GM12878 (cell line): Measurements from ENCODE around the gene IRX6. TPM values are rescaled to one million over a fixed set of nuclear protein-coding genes. Genes with fewer than 3 reads are reported as not detected.

Experiments used
- ATAC-seq: fragments of 200-7000 bp; cut with Tn5 transposase; 3 replicates; pipeline ENCODE4 v1.9.1; 2020; ENCODE audit warnings: mild to moderate bottlenecking, moderate library complexity
- BruUV-seq: library from RNA; stranded (reverse); fragments of 400-500 nt; replicated peaks from 2 replicates; lab custom pipeline; 2021; lab: Mats Ljungman, UMichigan
- CTCF ChIA-PET: fragments of 300-600 bp; sonication (Branson Sonifier 250); formaldehyde crosslinking; extraction: SDS; loops from one replicate; lab custom pipeline; 2021; ENCODE audit warnings: inconsistent platforms; lab: Yijun Ruan, JAX
- POLR2A ChIA-PET: fragments of 350-600 bp; formaldehyde crosslinking; extraction: SDS; loops from one replicate; lab custom pipeline; 2021; ENCODE audit warnings: inconsistent platforms; lab: Charles Lee
- RAD21 ChIA-PET: fragments of 300-600 bp; sonication (Branson Sonifier 250); formaldehyde crosslinking; loops from one replicate; lab custom pipeline; 2023; ENCODE audit warnings: antibody characterized with exemption; ENCODE audit not compliant: unreplicated experiment; lab: Charles Lee
- SMC1A ChIA-PET: fragments of 300-600 bp; sonication (Branson Sonifier 250); formaldehyde crosslinking; loops from one replicate; lab custom pipeline; 2023; ENCODE audit not compliant: unreplicated experiment, uncharacterized antibody; lab: Charles Lee
- DNase-seq: peaks from one replicate; pipeline ENCODE4 v3.0.0-alpha.2; 2011; ENCODE audit warnings: low read depth, low spot score
- FAIRE-seq: peaks from 3 replicates; lab custom pipeline; 2011; peaks lifted over from hg19 to GRCh38; lab: Jason Lieb, UNC
- H2AFZ ChIP-seq: 2 replicates; pipeline ENCODE4 v1.6.0; 2011; ENCODE audit warnings: low read depth, low read length, control low read depth; ENCODE audit not compliant: control insufficient read depth
- H3K27ac ChIP-seq: 2 replicates; pipeline ENCODE4 v1.5.1; 2011; ENCODE audit warnings: control low read depth; ENCODE audit not compliant: control insufficient read depth, insufficient read depth
- H3K27me3 ChIP-seq, 2 experiments: replicated peaks in 1 of 2; 2 replicates each; pipeline versions ENCODE4 v1.6.0 to v1.6.1; 2011; ENCODE audit warnings: low read length in 1 of 2; ENCODE audit not compliant: control insufficient read depth in 2 of 2, insufficient read depth in 2 of 2
- H3K36me3 ChIP-seq, 2 experiments: 2 replicates each; pipeline ENCODE4 v1.5.1; 2011; ENCODE audit warnings: low read length in 1 of 2; ENCODE audit not compliant: control insufficient read depth in 2 of 2, insufficient read depth in 2 of 2
- H3K4me1 ChIP-seq: 2 replicates; pipeline ENCODE4 v1.6.1; 2011; ENCODE audit warnings: mild to moderate bottlenecking, low read length, moderate library complexity, mixed read lengths; ENCODE audit not compliant: control insufficient read depth, insufficient read depth
- H3K4me2 ChIP-seq: 2 replicates; pipeline ENCODE4 v1.6.0; 2011; ENCODE audit warnings: control low read depth; ENCODE audit not compliant: control insufficient read depth, insufficient read depth
- H3K4me3 ChIP-seq: fragments of 200-600 bp; sonication (generic); 2 replicates; pipeline ENCODE4 v1.5.1; 2016
- H3K79me2 ChIP-seq: 2 replicates; pipeline ENCODE4 v1.6.0; 2011; ENCODE audit warnings: low read length; ENCODE audit not compliant: control insufficient read depth, insufficient read depth
- H3K9ac ChIP-seq: 2 replicates; pipeline ENCODE4 v1.8.0; 2011; ENCODE audit warnings: low read length, control low read depth, mixed read lengths; ENCODE audit not compliant: control insufficient read depth, insufficient read depth
- H3K9me3 ChIP-seq: replicated peaks from 3 replicates; pipeline ENCODE4 v1.5.1; 2011; ENCODE audit warnings: mild to moderate bottlenecking, low read length; ENCODE audit not compliant: control insufficient read depth, insufficient read depth
- H4K20me1 ChIP-seq: 2 replicates; pipeline ENCODE4 v1.6.0; 2011; ENCODE audit not compliant: control insufficient read depth, insufficient read depth
- CBX5 ChIP-seq: sonication (generic); IDR thresholded peaks from 2 replicates; pipeline ENCODE4 v1.6.1; 2016; ENCODE audit warnings: low read depth, moderate library complexity, mild to moderate bottlenecking, inconsistent platforms
- ESRRA ChIP-seq: IDR thresholded peaks from 2 replicates; pipeline ENCODE4 v1.6.1; 2012; ENCODE audit warnings: mild to moderate bottlenecking, low read length, improper control_type of control experiment
- KDM1A ChIP-seq: fragments of 200-600 bp; sonication (generic); IDR thresholded peaks from 2 replicates; pipeline ENCODE4 v1.6.1; 2016; ENCODE audit warnings: borderline replicate concordance
- MYC ChIP-seq: IDR thresholded peaks from 2 replicates; pipeline ENCODE4 v1.6.1; 2011; ENCODE audit warnings: mild to moderate bottlenecking, low read length, moderate library complexity, inconsistent platforms; ENCODE audit not compliant: insufficient read depth, insufficient replicate concordance, insufficient read length, severe bottlenecking
- SMAD1 ChIP-seq: fragments of 450-650 bp; IDR thresholded peaks from 2 replicates; pipeline ENCODE4 v1.6.1; 2018; ENCODE audit warnings: mild to moderate bottlenecking, low read depth; ENCODE audit not compliant: partially characterized antibody
- SUZ12 ChIP-seq: fragments of 200-600 bp; sonication (generic); IDR thresholded peaks from one replicate; pipeline ENCODE4 v1.6.1; 2018; ENCODE audit warnings: antibody characterized with exemption, mild to moderate bottlenecking; ENCODE audit not compliant: unreplicated experiment
- TARDBP ChIP-seq: IDR thresholded peaks from 2 replicates; pipeline ENCODE4 v1.6.1; 2016; ENCODE audit warnings: borderline replicate concordance
- WRNIP1 ChIP-seq: IDR thresholded peaks from 2 replicates; pipeline ENCODE4 v1.6.1; 2011; ENCODE audit warnings: low read depth, low read length, improper control_type of control experiment, borderline replicate concordance
- ZSCAN29 ChIP-seq: fragments of 450-650 bp; IDR thresholded peaks from 2 replicates; pipeline ENCODE4 v1.6.1; 2017; ENCODE audit warnings: mild to moderate bottlenecking, moderate library complexity
- WGBS: methylation state at CpG from one replicate; pipeline ENCODE4 v1.1.6; 2016; ENCODE audit warnings: low lambda C conversion rate; ENCODE audit not compliant: insufficient replicate concordance, insufficient coverage; ENCODE audit errors: missing lambda C conversion rate; 5-methylcytosine and 5-hydroxymethylcytosine counted together
- in situ Hi-C: fragments of 300-500 bp; cut with MboI; formaldehyde crosslinking; loops from 9 replicates; pipeline ENCODE4 v1.14.3; 2018; ENCODE audit warnings: mixed read lengths
- intact Hi-C: fragments of 100-400 bp; cut with micrococcal nuclease; formaldehyde crosslinking; loops from one replicate; pipeline ENCODE4 v1.14.2; 2022; ENCODE audit not compliant: unreplicated experiment
- polyA plus RNA-seq, 11 experiments: library from polyadenylated mRNA; depleted of rRNA in 4 of 11; unstranded in 6 of 11; stranded (reverse) in 5 of 11; fragments of >200 nt; fragmentation: Nextera tagmentation in 4 of 11; fragmentation: Illumina TruSeq in 1 of 11; extraction: Ambion mirVana in 4 of 11; extraction: Trizol in 1 of 11; gene quantifications; 1 replicate in 1 of 11; 2 replicates in 10 of 11; pipeline versions ENCODE4 v1.2.1 to v1.2.3, GENCODE V29; 2011 to 2016; ENCODE audit warnings: inconsistent platforms in 2 of 11, missing spikeins in 2 of 11, low read depth in 1 of 11
- total RNA-seq, 4 experiments: library from RNA; depleted of rRNA in 3 of 4; stranded (reverse); fragments of >200 nt in 3 of 4; fragmentation: Illumina TruSeq in 1 of 4; extraction: Trizol in 1 of 4; gene quantifications; 2 replicates each; pipeline versions ENCODE4 v1.2.1 to v1.2.3, GENCODE V29; 2013 to 2021
- TF ChIP-seq, protein P1 (sequence below): fragments of 450-650 bp; formaldehyde crosslinking; IDR thresholded peaks from 2 replicates; pipeline ENCODE4 v1.4.0; 2022; ENCODE audit warnings: mild to moderate bottlenecking, moderate library complexity

The IRX6 gene
- total and polyA plus RNA-seq, 10 of the 15 experiments (the other 5 are each of a cell fraction or from before 2014, with no cell fraction given) = not detected

DNA sequence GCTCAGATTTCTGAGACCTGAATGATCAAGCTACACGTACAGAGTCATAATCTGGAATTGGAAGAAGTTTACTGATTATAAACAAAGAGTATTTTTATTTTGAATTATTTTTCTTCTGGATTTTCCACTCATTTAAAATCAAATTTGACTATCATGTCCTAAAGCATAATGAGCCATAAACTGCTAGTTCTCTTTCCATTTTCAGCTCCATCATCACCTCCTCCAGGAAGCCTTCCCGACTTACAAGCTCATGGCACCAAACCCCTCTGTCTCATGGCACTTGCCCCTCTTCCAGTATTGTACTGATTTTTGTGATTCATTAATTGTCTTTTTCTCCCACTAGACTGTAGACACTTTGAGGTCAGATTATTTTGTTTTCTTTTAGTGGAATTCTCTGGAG lies 35.9 kb downstream of the IRX6 start:
- H3K9ac ChIP-seq = no peak overlapping the region
- WGBS = 31% methylated on average over 2 of the region's 2 CpGs
- intact Hi-C loops = no loop called here
- H3K9me3 ChIP-seq = no peaks in the 10 kb centered on the region
- no peak for DNase-seq
- ChIA-PET POLR2A (no interaction called here), SMC1A (interaction anchor here (1.3 kb wide), 1 partner anchor 14 kb away, joined by 3 read pairs; no protein-coding TSS in a partner anchor), RAD21 (no interaction called here), CTCF (interaction anchor here (0.6 to 1.7 kb wide), 3 partner anchors 26 to 1734 kb away, joined by 3 to 4 read pairs (median 3); no protein-coding TSS in a partner anchor)
- H3K4me3 ChIP-seq = no peak overlapping the region
- no peak overlapping the region for H3K27ac ChIP-seq
- BruUV-seq = no TSS peak
- no peaks in the 10 kb centered on the region for H3K27me3 ChIP-seq
- no peak overlapping the region for H2AFZ ChIP-seq
- H3K4me1 ChIP-seq = no peaks in the 10 kb centered on the region
- H3K36me3 ChIP-seq = no peaks in the 10 kb centered on the region
- H3K4me2 ChIP-seq = no peak overlapping the region
- no peak for FAIRE-seq
- no peak for ATAC-seq
- H3K79me2 ChIP-seq = no peaks in the 10 kb centered on the region
- no peaks in the 10 kb centered on the region for H4K20me1 ChIP-seq
- in situ Hi-C loops = no loop called here
- TF ChIP-seq ZSCAN29 = no peak
- no peak for TF ChIP-seq KDM1A
- TF ChIP-seq, protein P1, sequence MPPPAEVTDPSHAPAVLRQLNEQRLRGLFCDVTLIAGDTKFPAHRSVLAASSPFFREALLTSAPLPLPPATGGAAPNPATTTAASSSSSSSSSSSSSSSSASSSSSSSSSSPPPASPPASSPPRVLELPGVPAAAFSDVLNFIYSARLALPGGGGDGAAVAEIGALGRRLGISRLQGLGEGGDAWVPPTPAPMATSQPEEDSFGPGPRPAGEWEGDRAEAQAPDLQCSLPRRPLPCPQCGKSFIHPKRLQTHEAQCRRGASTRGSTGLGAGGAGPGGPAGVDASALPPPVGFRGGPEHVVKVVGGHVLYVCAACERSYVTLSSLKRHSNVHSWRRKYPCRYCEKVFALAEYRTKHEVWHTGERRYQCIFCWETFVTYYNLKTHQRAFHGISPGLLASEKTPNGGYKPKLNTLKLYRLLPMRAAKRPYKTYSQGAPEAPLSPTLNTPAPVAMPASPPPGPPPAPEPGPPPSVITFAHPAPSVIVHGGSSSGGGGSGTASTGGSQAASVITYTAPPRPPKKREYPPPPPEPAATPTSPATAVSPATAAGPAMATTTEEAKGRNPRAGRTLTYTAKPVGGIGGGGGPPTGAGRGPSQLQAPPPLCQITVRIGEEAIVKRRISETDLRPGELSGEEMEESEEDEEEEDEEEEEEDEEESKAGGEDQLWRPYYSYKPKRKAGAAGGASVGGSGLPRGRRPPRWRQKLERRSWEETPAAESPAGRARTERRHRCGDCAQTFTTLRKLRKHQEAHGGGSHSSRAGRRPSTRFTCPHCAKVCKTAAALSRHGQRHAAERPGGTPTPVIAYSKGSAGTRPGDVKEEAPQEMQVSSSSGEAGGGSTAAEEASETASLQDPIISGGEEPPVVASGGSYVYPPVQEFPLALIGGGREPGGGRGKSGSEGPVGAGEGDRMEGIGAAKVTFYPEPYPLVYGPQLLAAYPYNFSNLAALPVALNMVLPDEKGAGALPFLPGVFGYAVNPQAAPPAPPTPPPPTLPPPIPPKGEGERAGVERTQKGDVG (CRISPR knock-in tag) = no peak
- TF ChIP-seq TARDBP = no peak
- TF ChIP-seq SMAD1 = no peak
- no peak for TF ChIP-seq CBX5
- TF ChIP-seq ESRRA = no peak
- TF ChIP-seq MYC = no peak
- no peak for TF ChIP-seq WRNIP1
- TF ChIP-seq SUZ12 = no peak
- TF ChIP-seq, all 136 proteins: peak for 0
